CD14-positive monocyte (primary cell): ENCODE data around the gene CPSF6. TPM values are rescaled to one million over a fixed set of nuclear protein-coding genes. Genes with fewer than 3 reads are reported as not detected.
"Not testable (repeated sequence)": the region's sequence is repeated elsewhere in the genome, so short reads cannot be mapped to it uniquely, and the experiment has no call there.

Experiments used
- DNase-seq, 3 donors: peaks; one replicate each; pipeline ENCODE4 v3.0.0-alpha.2; 2011 to 2022
- H2AFZ ChIP-seq: 2 replicates; pipeline ENCODE4 v1.6.0; 2012; ENCODE audit warnings: mild to moderate bottlenecking, low read depth, low read length, inconsistent platforms; ENCODE audit not compliant: insufficient read depth, poor library complexity, severe bottlenecking
- H3K27ac ChIP-seq, 2 donors: 1 replicate in 1 of 2; 2 replicates in 1 of 2; pipeline ENCODE4 v1.5.1; 2012 to 2013; ENCODE audit warnings: low read length in 2 of 2, control low read depth in 1 of 2, inconsistent platforms in 1 of 2, low read depth in 1 of 2, mild to moderate bottlenecking in 1 of 2
- H3K27me3 ChIP-seq, 2 donors: one replicate each; pipeline versions ENCODE4 v1.6.0 to v1.6.1; 2011 to 2013; ENCODE audit warnings: low read length in 2 of 2; ENCODE audit not compliant: control insufficient read depth in 2 of 2, insufficient read depth in 2 of 2
- H3K36me3 ChIP-seq, 2 donors: replicated peaks in 1 of 2; 1 replicate in 1 of 2; 2 replicates in 1 of 2; pipeline versions ENCODE4 v1.5.1 to v1.6.1; 2012 to 2013; ENCODE audit warnings: low read length in 2 of 2, control low read depth in 1 of 2, inconsistent platforms in 1 of 2, mild to moderate bottlenecking in 1 of 2; ENCODE audit not compliant: insufficient read depth in 2 of 2, control insufficient read depth in 1 of 2
- H3K4me1 ChIP-seq, 2 donors: 1 replicate in 1 of 2; 2 replicates in 1 of 2; pipeline versions ENCODE4 v1.5.1 to v1.6.1; 2012 to 2013; ENCODE audit warnings: low read length in 2 of 2, control low read depth in 1 of 2, inconsistent platforms in 1 of 2, mild to moderate bottlenecking in 1 of 2, moderate library complexity in 1 of 2; ENCODE audit not compliant: insufficient read depth in 2 of 2, control insufficient read depth in 1 of 2
- H3K4me2 ChIP-seq: replicated peaks from 2 replicates; pipeline ENCODE3; 2012; ENCODE audit warnings: low read length, moderate library complexity, mild to moderate bottlenecking; ENCODE audit not compliant: poor library complexity, severe bottlenecking; ENCODE audit errors: extremely low read depth
- H3K4me3 ChIP-seq, 3 experiments: fragments of 200-600 bp in 1 of 3; sonication (generic) in 1 of 3; replicated peaks in 1 of 3; 1 replicate in 2 of 3; 2 replicates in 1 of 3; pipeline ENCODE4 v1.5.1; 2011 to 2013; ENCODE audit warnings: low read length in 3 of 3, mild to moderate bottlenecking in 3 of 3, control low read depth in 2 of 3, low read depth in 2 of 3, inconsistent platforms in 1 of 3, moderate library complexity in 1 of 3
- H3K79me2 ChIP-seq: 2 replicates; pipeline ENCODE4 v1.6.0; 2012; ENCODE audit warnings: mild to moderate bottlenecking, control low read depth, inconsistent platforms, low read length, moderate library complexity; ENCODE audit not compliant: insufficient read depth
- H3K9ac ChIP-seq: 2 replicates; pipeline ENCODE4 v1.6.0; 2017; ENCODE audit warnings: low read length, mild to moderate bottlenecking; ENCODE audit not compliant: insufficient read depth, poor library complexity, severe bottlenecking
- H3K9me3 ChIP-seq, 2 donors: replicated peaks in 1 of 2; 1 replicate in 1 of 2; 2 replicates in 1 of 2; pipeline versions ENCODE4 v1.5.1 to v1.6.1; 2012 to 2013; ENCODE audit warnings: low read length in 2 of 2, control low read depth in 1 of 2; ENCODE audit not compliant: control insufficient read depth in 1 of 2, insufficient read depth in 1 of 2
- H4K20me1 ChIP-seq: 2 replicates; pipeline ENCODE4 v1.6.0; 2012; ENCODE audit warnings: mild to moderate bottlenecking, low read length, control low read depth, moderate library complexity; ENCODE audit not compliant: insufficient read depth
- H3K27ac Mint-ChIP-seq, 7 donors: one replicate each; pipeline ENCODE4 v1.8.0; 2020; ENCODE audit warnings: mild to moderate bottlenecking in 7 of 7, mixed read lengths in 7 of 7, moderate library complexity in 6 of 7, inconsistent platforms in 2 of 7
- H3K27me3 Mint-ChIP-seq, 3 donors: one replicate each; pipeline ENCODE4 v1.8.0; 2021 to 2022; ENCODE audit warnings: low read depth in 3 of 3, mild to moderate bottlenecking in 3 of 3, mixed read lengths in 3 of 3, moderate library complexity in 3 of 3, inconsistent platforms in 1 of 3
- H3K36me3 Mint-ChIP-seq, 2 donors: one replicate each; pipeline ENCODE4 v1.8.0; 2020; ENCODE audit warnings: mixed read lengths in 2 of 2, inconsistent platforms in 1 of 2, mild to moderate bottlenecking in 1 of 2
- H3K4me1 Mint-ChIP-seq: one replicate; pipeline ENCODE4 v1.8.0; 2020; ENCODE audit warnings: mild to moderate bottlenecking, mixed read lengths
- H3K4me3 Mint-ChIP-seq, 2 donors: one replicate each; pipeline ENCODE4 v1.8.0; 2020; ENCODE audit warnings: mild to moderate bottlenecking in 2 of 2, mixed read lengths in 2 of 2, moderate library complexity in 1 of 2
- H3K9me3 Mint-ChIP-seq, 7 donors: one replicate each; pipeline ENCODE4 v1.8.0; 2020 to 2022; ENCODE audit warnings: mixed read lengths in 7 of 7, mild to moderate bottlenecking in 6 of 7, moderate library complexity in 6 of 7, inconsistent platforms in 2 of 7
- CTCF ChIP-seq: fragments of 200-600 bp; IDR thresholded peaks from one replicate; pipeline ENCODE4 v1.8.0; 2022; ENCODE audit warnings: antibody characterized with exemption, mild to moderate bottlenecking
- WGBS: methylation state at CpG from one replicate; pipeline ENCODE4 v1.1.5; 2013; ENCODE audit warnings: missing lambda C conversion rate; ENCODE audit not compliant: insufficient coverage; 5-methylcytosine and 5-hydroxymethylcytosine counted together
- intact Hi-C, 2 donors: fragments of 100-400 bp; cut with micrococcal nuclease; formaldehyde crosslinking; loops; one replicate each; pipeline versions ENCODE4 v1.15.0 to v1.15.1; 2023
- polyA plus RNA-seq, 3 donors: library from polyadenylated mRNA; depleted of rRNA in 1 of 3; unstranded in 2 of 3; stranded (reverse) in 1 of 3; fragments of 300-500 nt in 2 of 3; fragments of >200 nt in 1 of 3; fragmentation: Illumina TruSeq in 2 of 3; gene quantifications; 1 replicate in 2 of 3; 2 replicates in 1 of 3; pipeline ENCODE4 v1.2.3, GENCODE V29; 2012 to 2021

The CPSF6 gene
- polyA plus RNA-seq, 3 donors: 18.3 to 38.0 (median 35.4) TPM

- WGBS: no CpG with 5 or more reads among the region's 3 CpGs
- peaks cover 0 to 3% (median 0%) of the 10 kb centered on the region in 3 donors for H3K27me3 Mint-ChIP-seq
Observed at GRCh38 chr12:69313209-69313608, 73.8 kb downstream of the CPSF6 start.

GRCh38 chr12:69316784-69317183, 77.4 kb downstream of the CPSF6 start:
- Histone ChIP-seq H3K4me1 (peaks cover 7 to 19% of the 10 kb centered on the region in 2 donors), H3K79me2 (peaks cover 16% of the 10 kb centered on the region)
- Mint-ChIP-seq H3K27ac (peak overlapping the region in 1 of 7 donors; percentile 20), H3K4me1 (peaks cover 32% of the 10 kb centered on the region), H3K9me3 (peaks cover 11 to 34% (median 17%) of the 10 kb centered on the region in 7 donors)
- intact Hi-C loops, H2AFZ ChIP-seq, H3K9me3 ChIP-seq, H4K20me1 ChIP-seq, H3K27me3 Mint-ChIP-seq, H3K4me3 ChIP-seq, H3K36me3 Mint-ChIP-seq, H3K4me3 Mint-ChIP-seq, DNase-seq, H3K4me2 ChIP-seq, H3K27ac ChIP-seq, H3K36me3 ChIP-seq, H3K9ac ChIP-seq, H3K27me3 ChIP-seq: not testable (repeated sequence)

More at GRCh38 chr12:69313209-69313608, 73.8 kb downstream of the CPSF6 start:
- no peaks in the 10 kb centered on the region for H3K27me3 ChIP-seq
- no peaks in the 10 kb centered on the region for H3K79me2 ChIP-seq
- no peak overlapping the region for H3K9ac ChIP-seq
- no peak overlapping the region for H3K27ac Mint-ChIP-seq
- H3K4me3 ChIP-seq: no peak overlapping the region
- intact Hi-C loops: no loop called here
- DNase-seq: no peak
- H2AFZ ChIP-seq: no peak overlapping the region
- H3K36me3 ChIP-seq: no peaks in the 10 kb centered on the region
- no peaks in the 10 kb centered on the region for H3K4me1 ChIP-seq
- peaks cover 14% of the 10 kb centered on the region for H3K4me1 Mint-ChIP-seq
- TF ChIP-seq CTCF: no peak
- H3K27ac ChIP-seq: no peak overlapping the region
- no peaks in the 10 kb centered on the region for H4K20me1 ChIP-seq
- H3K9me3 Mint-ChIP-seq: peaks cover 8 to 24% (median 14%) of the 10 kb centered on the region in 7 donors
- H3K9me3 ChIP-seq: peaks cover 0 to 9% of the 10 kb centered on the region in 2 donors
- peaks cover 2 to 5% of the 10 kb centered on the region in 2 donors for H3K36me3 Mint-ChIP-seq
- no peak overlapping the region for H3K4me2 ChIP-seq
- no peak overlapping the region for H3K4me3 Mint-ChIP-seq

GRCh38 chr12:69317233-69317632, 77.9 kb downstream of the CPSF6 start:
- H2AFZ ChIP-seq, H3K27ac Mint-ChIP-seq, H3K27me3 ChIP-seq, H3K36me3 Mint-ChIP-seq, H4K20me1 ChIP-seq, H3K36me3 ChIP-seq, H3K9me3 ChIP-seq, DNase-seq, H3K4me3 ChIP-seq, H3K9ac ChIP-seq, intact Hi-C loops, H3K4me2 ChIP-seq, H3K27me3 Mint-ChIP-seq, H3K4me3 Mint-ChIP-seq, H3K27ac ChIP-seq: not testable (repeated sequence)
- Mint-ChIP-seq H3K9me3 (peaks cover 11 to 36% (median 17%) of the 10 kb centered on the region in 7 donors), H3K4me1 (peaks cover 33% of the 10 kb centered on the region)
- peaks cover 21% of the 10 kb centered on the region for H3K79me2 ChIP-seq
- whole genome bisulfite sequencing: 100% methylated on average over 1 of the region's 2 CpGs
- H3K4me1 ChIP-seq: peaks cover 10 to 23% of the 10 kb centered on the region in 2 donors
